ENCODE results near the gene FAM81A. TPM values are rescaled to one million over a fixed set of nuclear protein-coding genes. Genes with fewer than 3 reads are reported as not detected.
A peak's percentile ranks its signal among the peaks of the same experiment; 100 is the strongest.

Gene FAM81A
- 1 to 10 TPM; 1.3 to 2.3 (median 2.1) TPM for total RNA-seq

- TF ChIP-seq, protein P1, sequence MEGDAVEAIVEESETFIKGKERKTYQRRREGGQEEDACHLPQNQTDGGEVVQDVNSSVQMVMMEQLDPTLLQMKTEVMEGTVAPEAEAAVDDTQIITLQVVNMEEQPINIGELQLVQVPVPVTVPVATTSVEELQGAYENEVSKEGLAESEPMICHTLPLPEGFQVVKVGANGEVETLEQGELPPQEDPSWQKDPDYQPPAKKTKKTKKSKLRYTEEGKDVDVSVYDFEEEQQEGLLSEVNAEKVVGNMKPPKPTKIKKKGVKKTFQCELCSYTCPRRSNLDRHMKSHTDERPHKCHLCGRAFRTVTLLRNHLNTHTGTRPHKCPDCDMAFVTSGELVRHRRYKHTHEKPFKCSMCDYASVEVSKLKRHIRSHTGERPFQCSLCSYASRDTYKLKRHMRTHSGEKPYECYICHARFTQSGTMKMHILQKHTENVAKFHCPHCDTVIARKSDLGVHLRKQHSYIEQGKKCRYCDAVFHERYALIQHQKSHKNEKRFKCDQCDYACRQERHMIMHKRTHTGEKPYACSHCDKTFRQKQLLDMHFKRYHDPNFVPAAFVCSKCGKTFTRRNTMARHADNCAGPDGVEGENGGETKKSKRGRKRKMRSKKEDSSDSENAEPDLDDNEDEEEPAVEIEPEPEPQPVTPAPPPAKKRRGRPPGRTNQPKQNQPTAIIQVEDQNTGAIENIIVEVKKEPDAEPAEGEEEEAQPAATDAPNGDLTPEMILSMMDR (IDR thresholded peaks at IDR 0.05): no peak
- no peak for TF ChIP-seq POLR2A (IDR thresholded peaks at IDR 0.05)
- intact Hi-C loops (cut with DNase I; ENCODE audit: low total_unique reads): no loop called here
- WGBS, 2 donors: 0 to 1% methylated on average over 28 to 53 of the region's 96 CpGs
- peak; percentile 60 to 94 for DNase-seq (ENCODE audit: low spot score in 2 of 2)
- H3K4me3 ChIP-seq (ENCODE audit: low read depth, poor library complexity, severe bottlenecking): peak within 1 kb of the TSS; percentile 23
Observed at GRCh38 chr15:59437817-59438624, at the start of gene FAM81A. TSS of gene FAM81A (plus strand) at chr15:59438186. CDS start at chr15:59458627, 20,441 bp downstream.

GRCh38 chr15:59388670-59389069 lies 49.3 kb upstream of the FAM81A start:
- TF ChIP-seq POLR2A (IDR thresholded peaks at IDR 0.05): no peak
- TF ChIP-seq, protein P1 (IDR thresholded peaks at IDR 0.05): no peak
- 41 to 52% methylated on average over 3 of the region's 3 CpGs for WGBS, 2 donors
- no peak for DNase-seq (ENCODE audit: low spot score in 2 of 2)
- no peak overlapping the region for H3K4me3 ChIP-seq (ENCODE audit: low read depth, poor library complexity, severe bottlenecking)
- intact Hi-C loops (cut with DNase I; ENCODE audit: low total_unique reads): no loop called here

DNA sequence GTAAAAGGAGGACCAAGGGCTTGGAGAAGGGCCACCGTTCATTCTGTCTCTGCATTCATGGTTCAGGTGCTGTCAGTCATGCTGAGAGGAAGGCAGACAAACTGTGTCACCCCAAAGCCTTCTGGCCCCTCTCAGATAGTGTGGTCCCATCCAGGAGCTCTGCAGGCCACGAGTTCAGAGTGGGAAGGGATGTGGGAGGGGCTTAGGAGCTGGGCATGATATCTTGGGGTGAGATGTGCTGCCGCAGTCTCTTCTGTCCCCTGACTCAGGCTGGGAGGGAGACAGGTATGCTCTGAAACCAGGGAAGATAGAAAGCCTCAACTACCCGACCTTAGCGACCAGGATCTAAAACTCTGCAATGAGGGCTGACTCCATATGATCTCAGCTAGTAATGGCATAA lies 45.7 kb upstream of the FAM81A start:
- DNase-seq (ENCODE audit: low spot score in 2 of 2): no peak
- H3K4me3 ChIP-seq (ENCODE audit: low read depth, poor library complexity, severe bottlenecking): no peak overlapping the region
- intact Hi-C loops (cut with DNase I; ENCODE audit: low total_unique reads): no loop called here
- 76% methylated on average over 5 of the region's 5 CpGs for WGBS, 2 donors
- TF ChIP-seq, protein P1 (IDR thresholded peaks at IDR 0.05): no peak
- no peak for TF ChIP-seq POLR2A (IDR thresholded peaks at IDR 0.05)

DNA sequence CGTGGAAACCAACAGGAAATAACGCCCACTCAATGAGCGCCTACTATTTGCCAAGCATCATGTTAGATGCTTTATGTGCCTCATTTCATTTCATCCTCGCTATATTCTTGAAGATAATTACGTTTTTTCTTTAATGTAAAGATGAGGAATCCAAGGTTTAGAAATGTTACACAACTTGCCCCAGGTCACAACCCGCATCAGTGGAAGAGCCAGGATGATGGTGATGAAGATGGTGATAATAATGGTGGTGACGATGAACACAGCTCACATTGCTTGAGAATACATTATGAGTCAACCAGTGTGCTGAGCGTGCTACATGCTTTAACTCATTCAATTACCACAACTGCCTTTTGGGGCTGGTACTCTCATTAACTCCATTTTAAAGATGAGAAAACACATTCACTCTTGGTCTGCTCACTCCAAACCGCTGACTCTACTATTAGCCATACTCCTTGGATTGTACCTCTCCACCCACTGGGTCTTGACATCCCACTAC lies 43.8 kb upstream of the FAM81A start:
- no peak for TF ChIP-seq POLR2A (IDR thresholded peaks at IDR 0.05)
- TF ChIP-seq, protein P1 (IDR thresholded peaks at IDR 0.05): no peak
- intact Hi-C loops (cut with DNase I; ENCODE audit: low total_unique reads): no loop called here
- 80 to 82% methylated on average over 9 of the region's 9 CpGs for WGBS, 2 donors
- H3K4me3 ChIP-seq (ENCODE audit: low read depth, poor library complexity, severe bottlenecking): no peak overlapping the region
- no peak for DNase-seq (ENCODE audit: low spot score in 2 of 2)

- WGBS, 2 donors: 58 to 67% methylated on average over 3 of the region's 3 CpGs
- H3K4me3 ChIP-seq (ENCODE audit: low read depth, poor library complexity, severe bottlenecking): no peak overlapping the region
- intact Hi-C loops (cut with DNase I; ENCODE audit: low total_unique reads): no loop called here
- TF ChIP-seq, protein P1 (IDR thresholded peaks at IDR 0.05): no peak
- no peak for TF ChIP-seq POLR2A (IDR thresholded peaks at IDR 0.05)
- no peak for DNase-seq (ENCODE audit: low spot score in 2 of 2)
Observed at GRCh38 chr15:59396211-59396610, 41.8 kb upstream of the FAM81A start.
